ENCODE measurements around the gene GALNT9.

Gene GALNT9

DNA sequence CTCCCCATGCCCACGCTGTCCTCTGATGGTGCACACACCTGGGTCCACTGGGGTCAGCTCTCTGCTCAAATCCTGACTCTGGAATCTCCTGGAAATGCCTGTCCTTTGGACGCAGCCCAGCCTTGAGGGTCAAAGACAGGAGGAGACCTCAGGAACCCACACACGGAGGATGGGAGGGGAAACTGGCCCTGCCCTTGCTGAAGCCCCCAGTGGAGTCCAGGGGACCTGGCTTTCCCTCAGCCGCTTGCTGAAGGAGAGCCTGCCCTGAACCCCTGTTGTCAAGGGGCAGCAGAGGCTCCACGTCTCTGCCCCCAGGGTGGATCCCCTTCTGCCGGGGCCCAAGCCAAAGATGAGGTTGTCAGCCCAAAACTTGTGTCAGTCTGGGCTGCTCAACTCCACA is 16.9 kb downstream of the GALNT9 start:
- Histone ChIP-seq H3K9me3 (ENCODE audit: control insufficient read depth in 1 of 2, low read length in 2 of 2) (peaks cover 11 to 15% of the 10 kb centered on the region in 2 donors), H3K27me3 (ENCODE audit: control insufficient read depth in 1 of 2, insufficient read depth in 2 of 2, low read length in 2 of 2) (no peaks in the 10 kb centered on the region), H3K4me1 (ENCODE audit: control insufficient read depth in 1 of 2, insufficient read depth in 2 of 2, low read length in 2 of 2) (no peaks in the 10 kb centered on the region), H3K9ac (ENCODE audit: low read depth in 1 of 2, low read length in 2 of 2) (no peak overlapping the region), H3K4me3 (ENCODE audit: low read depth in 1 of 2, low read length in 2 of 2) (no peak overlapping the region), H3K27ac (ENCODE audit: low read depth, low read length) (no peak overlapping the region), H3K36me3 (ENCODE audit: control insufficient read depth in 1 of 2, insufficient read depth in 2 of 2, low read length in 2 of 2) (no peaks in the 10 kb centered on the region)

DNA sequence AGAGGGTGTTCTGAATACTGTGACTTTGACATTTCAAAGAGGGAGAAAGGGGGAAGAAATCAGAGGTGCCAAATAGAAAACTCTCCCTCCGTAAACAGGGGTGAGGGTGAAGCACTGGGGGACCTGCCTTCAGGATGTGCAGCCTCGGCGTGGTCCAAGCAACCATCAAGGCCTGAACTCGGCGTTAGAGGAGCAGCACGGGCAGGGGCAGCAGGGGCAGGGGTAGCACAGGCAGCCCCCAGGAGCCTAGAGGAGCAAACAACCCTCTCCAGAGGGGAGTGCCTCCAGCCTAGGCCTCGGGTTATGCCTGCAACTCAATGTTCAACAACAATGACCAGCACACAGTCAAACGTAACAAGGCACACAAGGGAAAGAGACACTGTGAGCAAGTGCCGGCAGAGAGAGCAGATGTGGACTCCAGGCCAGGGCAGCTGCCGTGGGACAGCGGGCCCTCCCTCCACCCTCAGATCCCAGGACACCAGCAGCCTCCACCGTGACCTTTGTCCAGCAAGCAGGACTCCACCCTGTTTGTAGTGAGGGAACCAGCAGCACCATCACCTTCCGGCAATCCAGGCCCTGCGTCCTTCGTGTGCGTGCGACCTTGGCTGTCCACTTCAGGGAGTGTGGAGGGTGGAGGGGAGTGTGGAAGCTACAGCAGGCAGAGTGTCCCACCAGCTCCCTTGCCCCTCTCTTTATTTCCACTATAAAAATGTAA is 18.0 kb downstream of the GALNT9 start:
- Histone ChIP-seq H3K36me3 (ENCODE audit: control insufficient read depth in 1 of 2, insufficient read depth in 2 of 2, low read length in 2 of 2) (no peaks in the 10 kb centered on the region), H3K9ac (ENCODE audit: low read depth in 1 of 2, low read length in 2 of 2) (no peak overlapping the region), H3K9me3 (ENCODE audit: control insufficient read depth in 1 of 2, low read length in 2 of 2) (peaks cover 11 to 15% of the 10 kb centered on the region in 2 donors), H3K27me3 (ENCODE audit: control insufficient read depth in 1 of 2, insufficient read depth in 2 of 2, low read length in 2 of 2) (no peaks in the 10 kb centered on the region), H3K4me3 (ENCODE audit: low read depth in 1 of 2, low read length in 2 of 2) (no peak overlapping the region), H3K27ac (ENCODE audit: low read depth, low read length) (no peak overlapping the region), H3K4me1 (ENCODE audit: control insufficient read depth in 1 of 2, insufficient read depth in 2 of 2, low read length in 2 of 2) (no peaks in the 10 kb centered on the region)

DNA sequence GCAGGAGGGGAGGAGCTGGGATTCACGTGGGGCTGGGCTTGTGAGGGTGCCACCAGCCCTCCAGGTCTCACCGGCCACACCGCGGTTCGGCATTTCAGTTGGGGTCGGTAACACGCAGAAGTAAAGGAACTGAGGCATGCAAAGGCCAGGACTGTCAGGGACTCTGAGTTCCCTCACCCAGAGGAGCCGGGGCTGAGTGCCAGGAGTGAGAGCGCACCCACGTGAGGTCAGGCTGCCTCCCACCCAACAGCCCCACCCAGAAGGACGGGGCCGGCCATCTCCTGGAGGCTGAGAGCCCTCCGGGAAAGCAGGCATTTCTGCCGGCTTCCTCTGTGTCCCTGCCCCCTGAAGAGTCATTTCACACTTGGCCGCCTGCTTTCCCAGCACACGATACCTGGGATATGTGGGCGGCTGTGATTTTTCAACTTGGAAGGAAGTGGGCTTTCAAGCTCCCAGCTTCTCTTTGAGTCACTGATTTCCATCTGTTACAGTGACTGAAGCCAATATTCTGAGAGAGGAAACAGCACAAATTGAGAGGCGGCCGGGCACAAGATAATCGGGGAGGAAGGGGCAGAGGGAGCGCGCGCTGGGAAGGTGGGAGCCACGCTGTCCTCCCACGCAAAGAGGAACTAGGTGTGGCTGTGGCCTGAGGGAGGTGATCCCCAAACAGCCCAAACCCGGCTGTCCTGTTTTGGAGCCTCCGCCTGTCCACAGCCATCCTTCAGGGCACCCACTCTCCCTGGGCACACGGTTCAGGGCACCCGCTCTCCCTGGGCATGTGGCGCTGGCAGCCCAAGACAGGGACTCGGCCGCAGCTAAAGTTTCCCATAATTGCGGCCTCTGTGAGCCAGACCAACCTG is 19.0 kb downstream of the GALNT9 start:
- no peaks in the 10 kb centered on the region for H3K4me1 ChIP-seq (ENCODE audit: control insufficient read depth in 1 of 2, insufficient read depth in 2 of 2, low read length in 2 of 2)
- no peak overlapping the region for H3K27ac ChIP-seq (ENCODE audit: low read depth, low read length)
- no peaks in the 10 kb centered on the region for H3K36me3 ChIP-seq (ENCODE audit: control insufficient read depth in 1 of 2, insufficient read depth in 2 of 2, low read length in 2 of 2)
- H3K9me3 ChIP-seq (ENCODE audit: control insufficient read depth in 1 of 2, low read length in 2 of 2), result peaks cover 11 to 15% of the 10 kb centered on the region in 2 donors
- H3K9ac ChIP-seq (ENCODE audit: low read depth in 1 of 2, low read length in 2 of 2), result no peak overlapping the region
- H3K4me3 ChIP-seq (ENCODE audit: low read depth in 1 of 2, low read length in 2 of 2), result no peak overlapping the region
- no peaks in the 10 kb centered on the region for H3K27me3 ChIP-seq (ENCODE audit: control insufficient read depth in 1 of 2, insufficient read depth in 2 of 2, low read length in 2 of 2)

DNA sequence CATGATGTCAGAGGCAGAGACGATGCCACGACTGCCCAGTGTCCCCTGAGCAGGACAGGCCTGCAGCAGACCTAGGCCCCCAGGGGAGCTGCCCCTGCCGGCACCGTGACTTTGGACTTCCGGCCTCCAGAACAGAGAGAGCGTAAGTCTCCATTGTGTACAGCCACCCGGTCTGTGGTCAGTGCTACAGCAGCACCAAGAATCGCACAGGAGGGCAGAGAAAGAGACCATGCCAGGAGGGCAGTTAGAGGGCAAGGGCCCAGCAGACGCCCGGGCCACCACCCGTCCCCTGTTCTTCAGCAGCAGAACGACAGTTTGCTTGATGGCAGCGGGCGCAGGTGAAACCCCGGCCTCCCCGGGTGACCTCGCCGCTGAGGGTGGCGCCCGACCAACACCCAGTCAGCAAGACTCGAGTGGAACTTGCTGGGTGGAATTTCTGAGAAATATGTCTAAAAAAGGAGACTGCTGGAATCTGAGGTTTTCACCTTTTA is 19.7 kb downstream of the GALNT9 start:
- Histone ChIP-seq H3K4me3 (ENCODE audit: low read depth in 1 of 2, low read length in 2 of 2) (no peak overlapping the region), H3K27me3 (ENCODE audit: control insufficient read depth in 1 of 2, insufficient read depth in 2 of 2, low read length in 2 of 2) (no peaks in the 10 kb centered on the region), H3K9ac (ENCODE audit: low read depth in 1 of 2, low read length in 2 of 2) (no peak overlapping the region), H3K4me1 (ENCODE audit: control insufficient read depth in 1 of 2, insufficient read depth in 2 of 2, low read length in 2 of 2) (no peaks in the 10 kb centered on the region), H3K9me3 (ENCODE audit: control insufficient read depth in 1 of 2, low read length in 2 of 2) (peaks cover 11 to 15% of the 10 kb centered on the region in 2 donors), H3K27ac (ENCODE audit: low read depth, low read length) (no peak overlapping the region), H3K36me3 (ENCODE audit: control insufficient read depth in 1 of 2, insufficient read depth in 2 of 2, low read length in 2 of 2) (no peaks in the 10 kb centered on the region)

DNA sequence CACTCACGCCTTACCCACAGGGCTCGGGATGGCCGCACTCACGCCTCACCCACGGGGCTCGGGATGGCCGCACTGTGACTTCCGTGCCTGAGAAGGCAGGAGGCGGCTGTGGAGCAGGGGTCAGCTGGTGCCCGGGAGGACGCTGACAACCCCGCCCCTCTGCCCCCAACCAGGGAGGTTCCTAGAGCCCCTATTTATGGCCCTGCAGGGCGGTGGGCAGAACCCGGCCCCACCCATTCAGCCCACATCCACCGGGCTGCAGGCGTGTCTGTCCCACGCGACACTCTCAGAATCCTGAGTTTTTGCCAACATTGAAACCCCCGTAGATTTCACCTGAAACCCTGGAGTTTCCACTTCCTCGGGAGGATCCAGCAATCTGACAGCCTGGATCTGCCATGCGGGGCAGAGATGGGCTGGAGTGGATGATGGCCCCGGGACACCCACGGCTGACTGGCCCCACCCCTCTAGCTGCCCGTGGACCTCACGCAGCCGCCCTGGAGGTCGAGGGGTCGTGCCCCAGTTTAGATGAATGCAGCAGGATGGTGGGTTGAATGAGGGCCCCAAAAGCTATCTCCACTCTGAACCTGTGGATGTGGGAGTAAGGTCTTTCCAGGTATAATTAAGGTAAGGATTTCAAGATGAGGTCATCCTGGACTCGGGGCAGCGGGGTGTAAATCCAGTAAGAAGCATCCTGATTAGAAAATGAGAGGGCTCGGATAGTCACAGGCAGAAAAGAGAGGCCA is 20.4 kb downstream of the GALNT9 start:
- Histone ChIP-seq H3K36me3 (ENCODE audit: control insufficient read depth in 1 of 2, insufficient read depth in 2 of 2, low read length in 2 of 2) (no peaks in the 10 kb centered on the region), H3K4me3 (ENCODE audit: low read depth in 1 of 2, low read length in 2 of 2) (no peak overlapping the region), H3K27me3 (ENCODE audit: control insufficient read depth in 1 of 2, insufficient read depth in 2 of 2, low read length in 2 of 2) (no peaks in the 10 kb centered on the region), H3K9me3 (ENCODE audit: control insufficient read depth in 1 of 2, low read length in 2 of 2) (peaks cover 11 to 15% of the 10 kb centered on the region in 2 donors), H3K27ac (ENCODE audit: low read depth, low read length) (no peak overlapping the region), H3K4me1 (ENCODE audit: control insufficient read depth in 1 of 2, insufficient read depth in 2 of 2, low read length in 2 of 2) (no peaks in the 10 kb centered on the region), H3K9ac (ENCODE audit: low read depth in 1 of 2, low read length in 2 of 2) (no peak overlapping the region)

DNA sequence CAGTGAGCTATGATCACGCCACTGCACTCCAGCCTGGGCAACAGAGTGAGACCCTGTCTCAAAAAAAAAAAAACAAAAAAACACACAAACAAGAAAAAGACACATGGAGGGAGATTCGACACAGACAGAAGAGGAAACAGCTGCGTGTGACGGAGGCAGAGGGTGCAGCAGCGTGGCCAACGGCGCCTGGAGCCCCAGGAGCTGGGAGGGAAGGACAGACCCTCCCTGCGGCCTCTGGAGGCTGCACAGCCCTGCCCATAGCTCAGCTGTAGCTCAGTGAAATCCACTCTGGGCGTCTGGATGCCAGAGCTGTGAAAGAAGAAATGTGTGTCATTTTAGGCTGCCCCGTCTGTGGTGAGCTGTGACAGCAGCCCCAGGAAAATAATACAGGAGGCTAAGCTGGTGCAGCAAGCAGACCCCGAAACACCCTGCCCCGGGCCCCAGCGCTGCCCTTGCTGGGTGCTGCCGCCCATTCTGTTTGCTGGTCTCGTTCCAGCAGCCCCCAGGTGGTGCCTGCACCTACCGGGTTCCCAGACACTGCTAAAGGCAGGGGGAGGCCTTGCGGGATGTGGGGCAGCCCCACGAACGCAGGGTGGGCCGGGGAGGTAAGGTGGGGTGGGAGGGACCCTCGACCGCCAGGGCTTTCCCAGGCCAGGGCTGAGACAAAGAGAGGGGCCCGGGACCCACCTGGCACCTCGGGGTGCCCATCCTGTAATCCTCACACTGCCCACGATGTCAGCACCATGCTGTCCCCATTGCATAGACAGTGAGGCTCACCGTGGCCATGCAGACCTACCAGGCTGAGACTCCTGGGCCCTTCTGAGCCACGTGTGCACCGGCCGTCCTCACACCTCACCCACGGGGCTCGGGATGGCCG is 21.2 kb downstream of the GALNT9 start:
- peaks cover 11 to 15% of the 10 kb centered on the region in 2 donors for H3K9me3 ChIP-seq (ENCODE audit: control insufficient read depth in 1 of 2, low read length in 2 of 2)
- H3K4me1 ChIP-seq (ENCODE audit: control insufficient read depth in 1 of 2, insufficient read depth in 2 of 2, low read length in 2 of 2), result no peaks in the 10 kb centered on the region
- H3K9ac ChIP-seq (ENCODE audit: low read depth in 1 of 2, low read length in 2 of 2), result no peak overlapping the region
- no peak overlapping the region for H3K4me3 ChIP-seq (ENCODE audit: low read depth in 1 of 2, low read length in 2 of 2)
- H3K27me3 ChIP-seq (ENCODE audit: control insufficient read depth in 1 of 2, insufficient read depth in 2 of 2, low read length in 2 of 2), result no peaks in the 10 kb centered on the region
- no peaks in the 10 kb centered on the region for H3K36me3 ChIP-seq (ENCODE audit: control insufficient read depth in 1 of 2, insufficient read depth in 2 of 2, low read length in 2 of 2)
- no peak overlapping the region for H3K27ac ChIP-seq (ENCODE audit: low read depth, low read length)

DNA sequence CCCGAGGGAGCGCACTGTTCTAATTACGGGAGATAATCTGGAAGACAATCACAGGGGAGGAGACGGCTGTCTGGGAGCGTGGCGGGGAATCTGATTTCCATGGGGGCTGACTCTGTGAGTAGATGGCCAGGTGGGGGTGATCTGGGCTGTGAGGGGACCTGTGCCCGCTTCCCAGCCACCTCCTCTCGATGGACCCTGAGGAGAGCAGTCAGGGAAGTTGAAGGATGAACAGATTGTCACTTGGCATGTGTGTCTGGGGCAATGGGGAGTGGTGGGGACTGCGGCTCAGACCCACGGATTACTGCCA is 22.6 kb downstream of the GALNT9 start:
- Histone ChIP-seq H3K9me3 (ENCODE audit: control insufficient read depth in 1 of 2, low read length in 2 of 2) (peaks cover 9 to 15% of the 10 kb centered on the region in 2 donors), H3K9ac (ENCODE audit: low read depth in 1 of 2, low read length in 2 of 2) (no peak overlapping the region), H3K36me3 (ENCODE audit: control insufficient read depth in 1 of 2, insufficient read depth in 2 of 2, low read length in 2 of 2) (no peaks in the 10 kb centered on the region), H3K4me1 (ENCODE audit: control insufficient read depth in 1 of 2, insufficient read depth in 2 of 2, low read length in 2 of 2) (no peaks in the 10 kb centered on the region), H3K4me3 (ENCODE audit: low read depth in 1 of 2, low read length in 2 of 2) (no peak overlapping the region), H3K27me3 (ENCODE audit: control insufficient read depth in 1 of 2, insufficient read depth in 2 of 2, low read length in 2 of 2) (no peaks in the 10 kb centered on the region), H3K27ac (ENCODE audit: low read depth, low read length) (no peak overlapping the region)

DNA sequence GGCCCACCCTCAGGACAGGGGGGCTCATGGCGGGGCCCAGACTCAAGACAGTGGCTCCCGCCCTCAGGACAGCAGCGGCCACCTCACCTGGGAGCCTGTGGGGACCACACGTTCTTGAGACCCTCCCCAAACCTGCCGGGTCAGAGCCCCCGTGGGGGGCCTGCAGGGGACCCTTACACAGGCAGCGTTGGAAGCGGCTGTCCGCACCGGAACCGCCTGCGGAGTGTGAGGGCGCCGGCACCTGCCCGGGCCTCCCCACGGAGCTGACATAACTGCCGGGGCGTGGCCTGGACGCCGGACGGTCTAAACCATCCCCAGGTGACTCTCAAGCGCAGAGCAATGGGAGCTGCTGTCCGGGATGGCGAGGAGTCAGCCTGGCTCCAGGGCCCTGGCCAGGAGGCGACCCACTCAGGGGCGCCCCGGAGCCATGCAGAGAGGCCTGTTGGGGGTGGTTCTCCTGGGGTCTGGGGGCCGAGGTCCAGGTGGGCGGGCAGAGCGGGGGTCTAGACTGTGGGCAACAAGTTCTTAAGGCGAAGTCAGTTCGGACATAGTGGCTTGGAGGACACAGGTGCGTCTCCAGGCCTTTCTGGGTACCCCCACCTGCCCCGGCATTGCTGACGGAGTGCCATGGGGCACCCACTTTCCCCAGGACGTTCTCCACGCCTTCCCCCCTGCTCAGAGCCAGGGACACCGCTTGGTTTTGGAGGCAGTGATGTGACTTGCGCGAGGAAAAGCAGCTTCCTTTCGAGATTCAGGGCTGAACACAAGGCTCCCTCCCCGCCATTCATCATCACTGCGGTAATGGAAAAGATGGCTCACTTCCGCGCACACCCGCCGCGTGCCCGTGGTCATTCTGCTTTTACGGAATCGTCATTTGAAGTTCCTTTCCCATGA is 23.2 kb downstream of the GALNT9 start:
- H3K27ac ChIP-seq (ENCODE audit: low read depth, low read length), result no peak overlapping the region
- peaks cover 3 to 10% of the 10 kb centered on the region in 2 donors for H3K9me3 ChIP-seq (ENCODE audit: control insufficient read depth in 1 of 2, low read length in 2 of 2)
- no peaks in the 10 kb centered on the region for H3K27me3 ChIP-seq (ENCODE audit: control insufficient read depth in 1 of 2, insufficient read depth in 2 of 2, low read length in 2 of 2)
- no peaks in the 10 kb centered on the region for H3K4me1 ChIP-seq (ENCODE audit: control insufficient read depth in 1 of 2, insufficient read depth in 2 of 2, low read length in 2 of 2)
- H3K4me3 ChIP-seq (ENCODE audit: low read depth in 1 of 2, low read length in 2 of 2), result no peak overlapping the region
- no peaks in the 10 kb centered on the region for H3K36me3 ChIP-seq (ENCODE audit: control insufficient read depth in 1 of 2, insufficient read depth in 2 of 2, low read length in 2 of 2)
- H3K9ac ChIP-seq (ENCODE audit: low read depth in 1 of 2, low read length in 2 of 2), result no peak overlapping the region

DNA sequence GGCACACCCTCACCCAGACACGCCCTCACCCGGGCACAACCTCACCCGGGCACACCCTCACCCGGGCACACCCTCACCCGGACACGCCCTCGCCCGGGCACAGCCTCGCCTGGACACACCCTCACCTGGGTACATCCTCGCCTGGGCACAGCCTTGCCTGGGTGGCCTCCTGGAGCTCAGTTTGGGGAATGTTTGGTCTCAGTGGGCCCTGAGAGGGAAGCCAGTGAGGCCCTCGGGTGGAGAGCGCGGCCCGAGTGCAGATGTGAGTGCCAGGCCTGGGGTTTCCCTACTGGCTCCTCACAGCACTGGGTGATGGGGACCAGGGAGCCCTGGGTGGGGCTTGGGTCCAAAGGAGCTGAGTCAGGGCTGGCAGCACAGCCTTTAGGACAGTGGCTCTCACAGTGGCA is 23.8 kb downstream of the GALNT9 start:
- Histone ChIP-seq H3K9ac (ENCODE audit: low read depth in 1 of 2, low read length in 2 of 2) (no peak overlapping the region), H3K4me3 (ENCODE audit: low read depth in 1 of 2, low read length in 2 of 2) (no peak overlapping the region), H3K27ac (ENCODE audit: low read depth, low read length) (no peak overlapping the region), H3K27me3 (ENCODE audit: control insufficient read depth in 1 of 2, insufficient read depth in 2 of 2, low read length in 2 of 2) (no peaks in the 10 kb centered on the region), H3K36me3 (ENCODE audit: control insufficient read depth in 1 of 2, insufficient read depth in 2 of 2, low read length in 2 of 2) (no peaks in the 10 kb centered on the region), H3K9me3 (ENCODE audit: control insufficient read depth in 1 of 2, low read length in 2 of 2) (peaks cover 0 to 5% of the 10 kb centered on the region in 2 donors), H3K4me1 (ENCODE audit: control insufficient read depth in 1 of 2, insufficient read depth in 2 of 2, low read length in 2 of 2) (no peaks in the 10 kb centered on the region)

Measured in duodenal mucosa (tissue), 2 donors.